K562 (cell line): ENCODE measurements around the gene TADA2A. TPM values are rescaled to one million over a fixed set of nuclear protein-coding genes. Genes with fewer than 3 reads are reported as not detected.

Source experiments
- CBFA2T2 ChIP-seq: fragments of 450-650 bp; conservative IDR thresholded peaks from 2 replicates; pipeline ENCODE4 v1.6.1; 2017; ENCODE audit warnings: mild to moderate bottlenecking
- CBX1 ChIP-seq: sonication (generic); IDR thresholded peaks from 2 replicates; pipeline ENCODE4 v1.6.1; 2016; ENCODE audit warnings: antibody characterized with exemption, low read depth, mild to moderate bottlenecking
- DDX20 ChIP-seq: fragments of 450-650 bp; IDR thresholded peaks from 2 replicates; pipeline ENCODE4 v1.6.1; 2016; ENCODE audit warnings: missing genetic modification characterization, low read depth, mild to moderate bottlenecking, missing compliant biosample characterization, moderate library complexity
- EGR1 ChIP-seq: fragments of 450-650 bp; conservative IDR thresholded peaks from 2 replicates; pipeline ENCODE4 v1.6.1; 2017; ENCODE audit warnings: mild to moderate bottlenecking
- ERF ChIP-seq: fragments of 450-650 bp; formaldehyde crosslinking; IDR thresholded peaks from 2 replicates; pipeline ENCODE4 v1.4.0; 2020; ENCODE audit warnings: mild to moderate bottlenecking, mixed read lengths
- MAX ChIP-seq: sonication (generic); formaldehyde crosslinking; IDR thresholded peaks from 2 replicates; pipeline ENCODE4 v1.9.0; 2022; ENCODE audit warnings: mild to moderate bottlenecking, missing genetic modification reagents
- SMAD1 ChIP-seq: fragments of 150-350 bp; IDR thresholded peaks from 2 replicates; pipeline ENCODE4 v1.6.1; 2014; ENCODE audit warnings: low read length, low read depth; ENCODE audit not compliant: partially characterized antibody
- SMAD4 ChIP-seq: fragments of 250-450 bp; sonication (Bioruptor Pico); conservative IDR thresholded peaks from 2 replicates; pipeline ENCODE4 v1.8.0; 2021; ENCODE audit warnings: inconsistent platforms, mild to moderate bottlenecking, moderate library complexity
- XRCC4 ChIP-seq: IDR thresholded peaks from one replicate; pipeline ENCODE4 v1.6.1; 2011; ENCODE audit not compliant: insufficient read depth, insufficient read length; ENCODE audit errors: extremely low read depth
- ZBTB2 ChIP-seq: fragments of 450-650 bp; IDR thresholded peaks from 2 replicates; pipeline ENCODE4 v1.6.1; 2016; ENCODE audit warnings: antibody characterized with exemption
- ZBTB43 ChIP-seq: sonication (generic); formaldehyde crosslinking; IDR thresholded peaks from 2 replicates; pipeline ENCODE4 v1.8.0; 2023; ENCODE audit warnings: mild to moderate bottlenecking, missing genetic modification reagents
- ZFP36 ChIP-seq: fragments of 150-350 bp; IDR thresholded peaks from 2 replicates; pipeline ENCODE4 v1.6.1; 2018; ENCODE audit warnings: low read length, low read depth; ENCODE audit not compliant: partially characterized antibody
- ZNF407 ChIP-seq: fragments of 450-650 bp; IDR thresholded peaks from 2 replicates; pipeline ENCODE4 v1.6.1; 2016; ENCODE audit warnings: low read depth
- ZNF639 ChIP-seq, 2 experiments: fragments of 200-800 bp in 1 of 2; sonication (Bioruptor generic) in 1 of 2; sonication (generic) in 1 of 2; formaldehyde crosslinking in 1 of 2; IDR thresholded peaks in 1 of 2; conservative IDR thresholded peaks in 1 of 2; 2 replicates each; pipeline versions ENCODE4 v1.5.0 to v1.6.1; 2016 to 2020; ENCODE audit warnings: missing compliant biosample characterization in 1 of 2, missing genetic modification characterization in 1 of 2, missing genetic modification reagents in 1 of 2
- ZNF780A ChIP-seq: fragments of 250-450 bp; sonication (Bioruptor Pico); IDR thresholded peaks from 2 replicates; pipeline ENCODE4 v1.5.0; 2021; ENCODE audit warnings: mild to moderate bottlenecking
- polyA plus RNA-seq, 8 experiments: library from polyadenylated mRNA; depleted of rRNA in 4 of 8; stranded (reverse) in 5 of 8; unstranded in 3 of 8; fragments of >200 nt; fragmentation: Nextera tagmentation in 2 of 8; fragmentation: Illumina TruSeq in 1 of 8; extraction: Ambion mirVana in 2 of 8; extraction: Trizol in 1 of 8; gene quantifications; 2 replicates each; pipeline versions ENCODE4 v1.2.1 to v1.2.3, GENCODE V29; 2011 to 2014; ENCODE audit warnings: inconsistent platforms in 1 of 8, missing spikeins in 1 of 8
- total RNA-seq, 7 experiments: library from RNA; depleted of rRNA in 6 of 7; stranded (reverse); fragments of >200 nt in 6 of 7; fragmentation: Illumina TruSeq in 2 of 7; extraction: Trizol in 2 of 7; gene quantifications; 2 replicates each; pipeline versions ENCODE4 v1.2.1 to v1.2.3, GENCODE V29; 2011 to 2021; ENCODE audit warnings: low replicate concordance in 1 of 7

TADA2A gene
- total and polyA plus RNA-seq, 9 of the 15 experiments (the other 6 are each of a cell fraction or from before 2014, with no cell fraction given): 13.8 to 37.7 (median 25.0) TPM

GRCh38 chr17:37405955-37406634, 591 bp upstream of the TADA2A start (continued):
- TF ChIP-seq ZBTB2 (0 out of 2 replicates have a peak, but pooled peaks have one; percentile 58), ZNF407 (0 out of 2 replicates have a peak, but pooled peaks have one; percentile 19), ZNF639 (CRISPR knock-in tag; conservative IDR thresholded peaks at IDR 0.05 in 1 of 2, IDR thresholded peaks at IDR 0.05 in 1 of 2) (no peak), ZFP36 (no peak), SMAD1 (no peak), SMAD4 (CRISPR knock-in tag) (no peak; the same call in 1 of the 2 replicates), EGR1 (no peak), ZBTB43 (CRISPR knock-in tag) (no peak), MAX (CRISPR knock-in tag) (no peak), ZNF780A (CRISPR knock-in tag) (no peak), ERF (no peak), XRCC4 (no peak), DDX20 (tag) (no peak), CBFA2T2 (no peak), CBX1 (no peak)
